HepG2 (cell line): ENCODE results near the gene MCC. TPM values are rescaled to one million over a fixed set of nuclear protein-coding genes. Genes with fewer than 3 reads are reported as not detected.

Experiments
- ATAC-seq: fragments of 200-7000 bp; cut with Tn5 transposase; 3 replicates; pipeline ENCODE4 v1.9.1; 2020; ENCODE audit warnings: mild to moderate bottlenecking, moderate library complexity
- BruUV-seq: library from RNA; stranded (reverse); fragments of 400-500 nt; replicated peaks from 2 replicates; lab custom pipeline; 2021; lab: Mats Ljungman, UMichigan
- CTCF ChIA-PET: fragments of 300-600 bp; formaldehyde crosslinking; extraction: SDS; loops from one replicate; lab custom pipeline; 2021; ENCODE audit warnings: low total read pairs, inconsistent platforms, low intra/inter-chr PET ratio; lab: Yijun Ruan, JAX
- POLR2A ChIA-PET: fragments of 350-600 bp; sonication (Branson Sonifier 250); formaldehyde crosslinking; loops from one replicate; lab custom pipeline; 2020; ENCODE audit warnings: antibody characterized with exemption, inconsistent platforms; lab: Yijun Ruan, JAX
- DNase-seq: peaks from one replicate; pipeline ENCODE4 v3.0.0-alpha.2; 2015; ENCODE audit warnings: low spot score
- FAIRE-seq: peaks from 3 replicates; lab custom pipeline; 2011; peaks lifted over from hg19 to GRCh38; lab: Jason Lieb, UNC
- H2AFZ ChIP-seq: one replicate; pipeline ENCODE4 v1.6.1; 2011; ENCODE audit warnings: low read length, inconsistent platforms
- H3K27ac ChIP-seq: fragments of 300-600 bp; 3 replicates; pipeline ENCODE4 v1.8.0; 2011; ENCODE audit warnings: mixed run types, mild to moderate bottlenecking, mixed read lengths, low read length, inconsistent platforms; ENCODE audit not compliant: insufficient read depth; ENCODE audit errors: extremely low read length
- H3K27me3 ChIP-seq, 2 experiments: fragments of 200-600 bp in 1 of 2; 2 replicates in 1 of 2; 3 replicates in 1 of 2; pipeline versions ENCODE4 v1.6.0 to v1.8.0; 2011; ENCODE audit warnings: low read length in 2 of 2, mild to moderate bottlenecking in 2 of 2, moderate library complexity in 2 of 2, inconsistent platforms in 1 of 2; ENCODE audit not compliant: insufficient read depth in 2 of 2, control insufficient read depth in 1 of 2
- H3K36me3 ChIP-seq, 2 experiments: fragments of 200-600 bp in 1 of 2; replicated peaks in 1 of 2; 2 replicates in 1 of 2; 3 replicates in 1 of 2; pipeline versions ENCODE4 v1.5.1 to v1.8.0; 2011; ENCODE audit warnings: low read length in 2 of 2, inconsistent platforms in 1 of 2; ENCODE audit not compliant: insufficient read depth in 2 of 2, control insufficient read depth in 1 of 2
- H3K4me1 ChIP-seq: 2 replicates; pipeline ENCODE4 v1.5.1; 2012; ENCODE audit warnings: low read length, inconsistent platforms; ENCODE audit not compliant: insufficient read depth
- H3K4me2 ChIP-seq: 2 replicates; pipeline ENCODE4 v1.6.0; 2011; ENCODE audit warnings: low read depth, low read length, inconsistent platforms
- H3K4me3 ChIP-seq, 3 experiments: fragments of 200-600 bp in 1 of 3; sonication (generic), shearing (Covaris generic) in 1 of 3; replicated peaks in 1 of 3; 2 replicates each; pipeline ENCODE4 v1.5.1; 2011 to 2016; ENCODE audit warnings: low read length in 3 of 3, inconsistent platforms in 2 of 3, low read depth in 2 of 3, mild to moderate bottlenecking in 2 of 3, control low read depth in 1 of 3, mixed read lengths in 1 of 3; ENCODE audit not compliant: insufficient read depth in 1 of 3
- H3K79me2 ChIP-seq: one replicate; pipeline ENCODE4 v1.6.1; 2011; ENCODE audit warnings: low read length, inconsistent platforms; ENCODE audit not compliant: insufficient read depth
- H3K9ac ChIP-seq: 2 replicates; pipeline ENCODE4 v1.6.0; 2011; ENCODE audit warnings: mild to moderate bottlenecking, low read depth, low read length, inconsistent platforms; ENCODE audit not compliant: insufficient read depth
- H3K9me3 ChIP-seq: 2 replicates; pipeline ENCODE4 v1.5.1; 2012; ENCODE audit warnings: mild to moderate bottlenecking, low read length
- H4K20me1 ChIP-seq: 2 replicates; pipeline ENCODE4 v1.6.0; 2011; ENCODE audit warnings: inconsistent platforms, mild to moderate bottlenecking, low read length, moderate library complexity; ENCODE audit not compliant: insufficient read depth
- ARNT ChIP-seq: fragments of 450-650 bp; IDR thresholded peaks from 2 replicates; pipeline ENCODE4 v1.6.1; 2017
- ATF7 ChIP-seq, 2 experiments: fragments of 450-650 bp in 1 of 2; sonication (generic) in 1 of 2; formaldehyde crosslinking in 1 of 2; IDR thresholded peaks; 2 replicates each; pipeline versions ENCODE4 v1.4.0 to v1.6.1; 2016 to 2020; ENCODE audit warnings: antibody characterized with exemption in 1 of 2, mild to moderate bottlenecking in 1 of 2, missing genetic modification reagents in 1 of 2
- MAF1 ChIP-seq: sonication (generic); formaldehyde crosslinking; IDR thresholded peaks from 2 replicates; pipeline ENCODE4 v1.5.0; 2020; ENCODE audit warnings: missing genetic modification reagents, borderline replicate concordance
- MATR3 ChIP-seq: sonication (generic); formaldehyde crosslinking; IDR thresholded peaks from 2 replicates; pipeline ENCODE4 v1.4.0; 2020; ENCODE audit warnings: missing genetic modification reagents
- MBNL3 ChIP-seq: fragments of 250-450 bp; sonication (Bioruptor Pico); conservative IDR thresholded peaks from 2 replicates; pipeline ENCODE4 v1.8.0; 2022; ENCODE audit warnings: mild to moderate bottlenecking, inconsistent platforms
- PAWR ChIP-seq: sonication (generic); formaldehyde crosslinking; IDR thresholded peaks from 2 replicates; pipeline ENCODE4 v1.4.0; 2020; ENCODE audit warnings: missing genetic modification reagents, mild to moderate bottlenecking, borderline replicate concordance
- PHF5A ChIP-seq: IDR thresholded peaks from one replicate; pipeline ENCODE4 v1.6.1; 2018; ENCODE audit warnings: low read depth, missing genetic modification reagents; ENCODE audit not compliant: unreplicated experiment
- SIX4 ChIP-seq: sonication (generic); formaldehyde crosslinking; IDR thresholded peaks from 2 replicates; pipeline ENCODE4 v1.4.0; 2020; ENCODE audit warnings: missing genetic modification reagents
- SMARCE1 ChIP-seq: fragments of 450-650 bp; IDR thresholded peaks from 2 replicates; pipeline ENCODE4 v1.6.1; 2017; ENCODE audit warnings: borderline replicate concordance
- ZBTB20 ChIP-seq: sonication (generic); formaldehyde crosslinking; IDR thresholded peaks from 2 replicates; pipeline ENCODE4 v1.8.1; 2023; ENCODE audit warnings: missing genetic modification reagents, low read depth, mild to moderate bottlenecking, borderline replicate concordance
- ZMAT3 ChIP-seq: sonication (generic); formaldehyde crosslinking; conservative IDR thresholded peaks from 2 replicates; pipeline ENCODE4 v1.7.0; 2021; ENCODE audit warnings: missing genetic modification reagents
- ZNF781 ChIP-seq: sonication (generic); formaldehyde crosslinking; IDR thresholded peaks from 2 replicates; pipeline ENCODE4 v1.5.1; 2020; ENCODE audit warnings: borderline replicate concordance, mild to moderate bottlenecking, missing genetic modification reagents; ENCODE audit errors: not compliant biosample characterization
- ZSCAN25 ChIP-seq: sonication (generic); formaldehyde crosslinking; IDR thresholded peaks from 2 replicates; pipeline ENCODE4 v1.8.0; 2022; ENCODE audit warnings: mild to moderate bottlenecking, missing genetic modification reagents
- WGBS: methylation state at CpG from one replicate; pipeline ENCODE4 v1.1.6; 2017; ENCODE audit warnings: low lambda C conversion rate; 5-methylcytosine and 5-hydroxymethylcytosine counted together
- in situ Hi-C: cut with HindIII; loops from 2 replicates; pipeline ENCODE4 v1.10.0; 2017; ENCODE audit warnings: low pct_unique_long_range_greater_than_20kb; ENCODE audit not compliant: extremely low pct_ligation_motif_present
- intact Hi-C: fragments of 100-400 bp; cut with micrococcal nuclease; formaldehyde crosslinking; loops from one replicate; pipeline ENCODE4 v1.10.0; 2022; ENCODE audit not compliant: unreplicated experiment
- polyA plus RNA-seq, 8 experiments: library from polyadenylated mRNA; depleted of rRNA in 3 of 8; stranded (reverse) in 7 of 8; unstranded in 1 of 8; fragments of >200 nt; fragmentation: Illumina TruSeq in 4 of 8; extraction: Trizol in 4 of 8; gene quantifications; 2 replicates each; pipeline versions ENCODE4 v1.2.1 to v1.2.3, GENCODE V29; 2011 to 2016; ENCODE audit warnings: low read depth in 4 of 8, missing spikeins in 1 of 8, mixed read lengths in 1 of 8; ENCODE audit not compliant: insufficient read depth in 1 of 8
- total RNA-seq, 5 experiments: library from RNA; depleted of rRNA; stranded (reverse); fragments of >200 nt; fragmentation: Illumina TruSeq; extraction: Trizol; gene quantifications; 2 replicates each; pipeline ENCODE4 v1.2.3, GENCODE V29; 2016; ENCODE audit warnings: low read depth in 1 of 5
- TF ChIP-seq, protein P1 (sequence below): sonication (generic); formaldehyde crosslinking; IDR thresholded peaks from 2 replicates; pipeline ENCODE4 v1.5.0; 2020; ENCODE audit warnings: mild to moderate bottlenecking, low read depth, missing genetic modification reagents, borderline replicate concordance
- TF ChIP-seq, protein P2 (sequence below): sonication (generic); formaldehyde crosslinking; conservative IDR thresholded peaks from 2 replicates; pipeline ENCODE4 v1.8.0; 2022; ENCODE audit warnings: low read depth, missing genetic modification reagents

MCC gene
- total and polyA plus RNA-seq, 2 of the 13 experiments (the other 11 are each of a cell fraction or from before 2014, with no cell fraction given) = 0.55 to 2.4 TPM

DNA sequence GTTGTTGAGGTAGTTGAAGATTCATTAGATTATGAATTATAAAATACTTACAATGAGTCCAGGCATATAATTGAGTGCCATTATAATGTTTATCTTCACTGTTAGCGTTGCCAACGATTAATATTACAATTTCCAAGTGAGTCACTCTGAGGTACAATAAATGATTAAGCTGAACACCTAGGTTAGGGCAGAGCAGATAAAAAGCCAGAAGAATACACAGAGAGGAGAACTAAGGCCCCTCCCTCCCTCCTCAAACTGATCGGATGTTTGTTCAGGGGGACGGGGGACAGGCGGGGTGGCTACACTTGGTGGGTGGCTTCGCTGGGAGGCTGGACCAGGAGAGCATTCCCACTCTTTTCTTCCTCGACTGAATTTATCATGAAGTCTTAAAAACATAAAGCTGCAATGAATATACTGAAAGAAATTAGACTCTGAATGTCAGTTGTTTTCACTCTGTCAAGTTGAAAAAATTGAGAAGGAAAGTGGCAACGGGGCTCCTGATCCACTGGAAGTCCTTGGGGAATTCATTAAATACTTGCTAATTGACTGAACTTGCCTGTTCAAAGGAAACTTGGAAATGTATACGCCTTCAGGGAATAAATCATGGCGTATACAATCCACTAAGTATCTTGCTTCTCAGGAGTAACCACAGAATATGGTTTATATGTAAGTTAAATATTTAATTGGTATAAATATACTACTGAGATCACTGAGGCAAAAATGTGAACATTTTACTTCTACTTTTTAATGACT, 251.5 kb downstream of the MCC start:
- no peaks in the 10 kb centered on the region for H3K79me2 ChIP-seq
- H3K4me3 ChIP-seq = no peak overlapping the region
- TF ChIP-seq SMARCE1 = no peak
- no peak for TF ChIP-seq MBNL3 (CRISPR knock-in tag)
- TF ChIP-seq, protein P1, sequence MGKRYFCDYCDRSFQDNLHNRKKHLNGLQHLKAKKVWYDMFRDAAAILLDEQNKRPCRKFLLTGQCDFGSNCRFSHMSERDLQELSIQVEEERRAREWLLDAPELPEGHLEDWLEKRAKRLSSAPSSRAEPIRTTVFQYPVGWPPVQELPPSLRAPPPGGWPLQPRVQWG (CRISPR knock-in tag) = no peak
- TF ChIP-seq PHF5A (CRISPR knock-in tag) = no peak
- no peak for TF ChIP-seq MAF1
- TF ChIP-seq SIX4 (CRISPR knock-in tag) = no peak
- no peak for TF ChIP-seq ZBTB20 (CRISPR knock-in tag)
- no peak for TF ChIP-seq ATF7 (IDR thresholded peaks at IDR 0.05)
- TF ChIP-seq ATF7 (CRISPR knock-in tag; IDR thresholded peaks at IDR 0.05) = no peak
- TF ChIP-seq, protein P2, sequence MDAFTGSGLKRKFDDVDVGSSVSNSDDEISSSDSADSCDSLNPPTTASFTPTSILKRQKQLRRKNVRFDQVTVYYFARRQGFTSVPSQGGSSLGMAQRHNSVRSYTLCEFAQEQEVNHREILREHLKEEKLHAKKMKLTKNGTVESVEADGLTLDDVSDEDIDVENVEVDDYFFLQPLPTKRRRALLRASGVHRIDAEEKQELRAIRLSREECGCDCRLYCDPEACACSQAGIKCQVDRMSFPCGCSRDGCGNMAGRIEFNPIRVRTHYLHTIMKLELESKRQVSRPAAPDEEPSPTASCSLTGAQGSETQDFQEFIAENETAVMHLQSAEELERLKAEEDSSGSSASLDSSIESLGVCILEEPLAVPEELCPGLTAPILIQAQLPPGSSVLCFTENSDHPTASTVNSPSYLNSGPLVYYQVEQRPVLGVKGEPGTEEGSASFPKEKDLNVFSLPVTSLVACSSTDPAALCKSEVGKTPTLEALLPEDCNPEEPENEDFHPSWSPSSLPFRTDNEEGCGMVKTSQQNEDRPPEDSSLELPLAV = no peak
- no peak for TF ChIP-seq ZSCAN25 (CRISPR knock-in tag)
- no peak for TF ChIP-seq MATR3
- no peak for TF ChIP-seq ARNT
- no peak for TF ChIP-seq PAWR (CRISPR knock-in tag)
- no peak for TF ChIP-seq ZNF781 (CRISPR knock-in tag)
- TF ChIP-seq ZMAT3 (CRISPR knock-in tag) = no peak
- TF ChIP-seq, all 625 proteins: peak for 0
- POLR2A ChIA-PET = no interaction called here
- intact Hi-C loops (no loop called here), in situ Hi-C loops (no loop called here)
- Histone ChIP-seq H3K4me1 (no peaks in the 10 kb centered on the region), H2AFZ (no peak overlapping the region), H3K9ac (no peak overlapping the region), H3K36me3 (no peaks in the 10 kb centered on the region), H4K20me1 (no peaks in the 10 kb centered on the region), H3K9me3 (no peaks in the 10 kb centered on the region), H3K27ac (no peak overlapping the region), H3K4me2 (no peak overlapping the region), H3K27me3 (peaks cover 0 to 5% of the 10 kb centered on the region in 2 experiments; a peak in 1 of 5 replicates)
- DNase-seq = no peak
- no peak for FAIRE-seq
- CTCF ChIA-PET = no interaction called here
- ATAC-seq = no peak
- 18% methylated on average over 10 of the region's 10 CpGs for WGBS
- no TSS peak for BruUV-seq
